ENCODE results near the gene TXNDC5.

- TF ChIP-seq POLR2A (IDR thresholded peaks at IDR 0.05), result no peak
- TF ChIP-seq, protein P1, sequence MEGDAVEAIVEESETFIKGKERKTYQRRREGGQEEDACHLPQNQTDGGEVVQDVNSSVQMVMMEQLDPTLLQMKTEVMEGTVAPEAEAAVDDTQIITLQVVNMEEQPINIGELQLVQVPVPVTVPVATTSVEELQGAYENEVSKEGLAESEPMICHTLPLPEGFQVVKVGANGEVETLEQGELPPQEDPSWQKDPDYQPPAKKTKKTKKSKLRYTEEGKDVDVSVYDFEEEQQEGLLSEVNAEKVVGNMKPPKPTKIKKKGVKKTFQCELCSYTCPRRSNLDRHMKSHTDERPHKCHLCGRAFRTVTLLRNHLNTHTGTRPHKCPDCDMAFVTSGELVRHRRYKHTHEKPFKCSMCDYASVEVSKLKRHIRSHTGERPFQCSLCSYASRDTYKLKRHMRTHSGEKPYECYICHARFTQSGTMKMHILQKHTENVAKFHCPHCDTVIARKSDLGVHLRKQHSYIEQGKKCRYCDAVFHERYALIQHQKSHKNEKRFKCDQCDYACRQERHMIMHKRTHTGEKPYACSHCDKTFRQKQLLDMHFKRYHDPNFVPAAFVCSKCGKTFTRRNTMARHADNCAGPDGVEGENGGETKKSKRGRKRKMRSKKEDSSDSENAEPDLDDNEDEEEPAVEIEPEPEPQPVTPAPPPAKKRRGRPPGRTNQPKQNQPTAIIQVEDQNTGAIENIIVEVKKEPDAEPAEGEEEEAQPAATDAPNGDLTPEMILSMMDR (IDR thresholded peaks at IDR 0.05), result no peak
Observed at GRCh38 chr6:7920425-7920824, 9.8 kb upstream of the TXNDC5 start.
